ENCODE data around the gene C2orf15. TPM values are rescaled to one million over a fixed set of nuclear protein-coding genes. Genes with fewer than 3 reads are reported as not detected.

C2orf15 gene
- total RNA-seq, 1 experiment from 2014 or later, result 1.9 TPM

DNA sequence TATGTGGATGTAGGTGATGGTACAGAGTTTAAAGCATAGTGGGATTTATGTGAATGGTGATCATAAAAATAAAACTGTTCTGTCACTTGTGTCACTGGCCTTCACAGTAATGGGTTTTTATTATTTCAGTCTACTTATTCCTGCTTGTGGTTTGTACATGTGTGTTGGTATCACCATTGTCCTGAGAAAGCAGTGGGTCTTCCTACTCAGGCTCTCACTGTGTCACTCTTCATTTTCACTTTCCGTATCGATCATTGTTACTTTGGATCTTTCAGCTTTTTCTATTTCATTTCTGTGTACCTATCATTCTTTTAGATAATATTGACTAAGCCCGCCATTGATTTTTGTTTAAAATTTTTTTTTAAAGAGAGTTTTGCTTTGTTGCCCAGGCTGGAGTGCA is 46.9 kb downstream of the C2orf15 start:
- ChIA-PET CTCF (no interaction called here), POLR2A (no interaction called here), RAD21 (ENCODE audit: low non-redundant PET in 1 of 2, low total read pairs in 2 of 2, uncharacterized antibody in 2 of 2, unreplicated experiment in 2 of 2) (no interaction called here)
- Histone ChIP-seq H3K9me2 (ENCODE audit: insufficient read depth) (no peaks in the 10 kb centered on the region), H3K9ac (ENCODE audit: low read length) (no peak overlapping the region), H3K4me3 (replicated peaks in 1 of 2; ENCODE audit: low read depth in 1 of 2, low read length in 2 of 2) (no peak overlapping the region), H3K27ac (ENCODE audit: low read depth, low read length) (no peak overlapping the region), H3K4me1 (ENCODE audit: control insufficient read depth in 1 of 2, insufficient read depth in 2 of 2, low read length in 2 of 2) (no peaks in the 10 kb centered on the region), H3K79me2 (ENCODE audit: insufficient read depth, low read length) (peaks cover 76% of the 10 kb centered on the region), H3K27me3 (ENCODE audit: insufficient read depth, low read length) (no peaks in the 10 kb centered on the region), H3K9me3 (ENCODE audit: control insufficient read depth in 1 of 2, insufficient read depth in 1 of 2, low read depth in 1 of 2, low read length in 2 of 2) (no peaks in the 10 kb centered on the region), H3K4me2 (ENCODE audit: low read length) (no peak overlapping the region), H4K20me1 (ENCODE audit: insufficient read depth) (peaks cover 5% of the 10 kb centered on the region; the same call in 1 of the 2 replicates), H2AFZ (ENCODE audit: low read depth, low read length, poor library complexity, severe bottlenecking) (no peak overlapping the region), H3K36me3 (ENCODE audit: control insufficient read depth in 1 of 2, insufficient read depth in 2 of 2, low read length in 2 of 2) (peaks cover 15 to 19% of the 10 kb centered on the region in 2 experiments; a peak in 3 of 4 replicates)
- intact Hi-C loops (cut with micrococcal nuclease), result no loop called here
- DNase-seq (ENCODE audit: low read depth, low spot score), result no peak
- ATAC-seq, result no peak
- TF ChIP-seq CBX3 (IDR thresholded peaks at IDR 0.05; ENCODE audit: low read depth) (no peak), ZFX (IDR thresholded peaks at IDR 0.05) (no peak), JUND (IDR thresholded peaks at IDR 0.05) (no peak), EGR1 (IDR thresholded peaks at IDR 0.05; ENCODE audit: low read depth) (no peak), EZH2 (IDR thresholded peaks at IDR 0.05) (no peak), SP1 (IDR thresholded peaks at IDR 0.05; ENCODE audit: low read depth) (no peak), CEBPB (IDR thresholded peaks at IDR 0.05; ENCODE audit: low read depth) (no peak), FOSL1 (IDR thresholded peaks at IDR 0.05; ENCODE audit: low read depth) (no peak), ZNF274 (IDR thresholded peaks at IDR 0.05; ENCODE audit: low read depth, low read length) (no peak), POLR2A (IDR thresholded peaks at IDR 0.05; ENCODE audit: borderline replicate concordance, extremely low read depth, insufficient read depth, insufficient read length) (no peak), POLR2AphosphoS5 (IDR thresholded peaks at IDR 0.05; ENCODE audit: low read depth, low read length) (no peak)
- TF ChIP-seq, protein P1, sequence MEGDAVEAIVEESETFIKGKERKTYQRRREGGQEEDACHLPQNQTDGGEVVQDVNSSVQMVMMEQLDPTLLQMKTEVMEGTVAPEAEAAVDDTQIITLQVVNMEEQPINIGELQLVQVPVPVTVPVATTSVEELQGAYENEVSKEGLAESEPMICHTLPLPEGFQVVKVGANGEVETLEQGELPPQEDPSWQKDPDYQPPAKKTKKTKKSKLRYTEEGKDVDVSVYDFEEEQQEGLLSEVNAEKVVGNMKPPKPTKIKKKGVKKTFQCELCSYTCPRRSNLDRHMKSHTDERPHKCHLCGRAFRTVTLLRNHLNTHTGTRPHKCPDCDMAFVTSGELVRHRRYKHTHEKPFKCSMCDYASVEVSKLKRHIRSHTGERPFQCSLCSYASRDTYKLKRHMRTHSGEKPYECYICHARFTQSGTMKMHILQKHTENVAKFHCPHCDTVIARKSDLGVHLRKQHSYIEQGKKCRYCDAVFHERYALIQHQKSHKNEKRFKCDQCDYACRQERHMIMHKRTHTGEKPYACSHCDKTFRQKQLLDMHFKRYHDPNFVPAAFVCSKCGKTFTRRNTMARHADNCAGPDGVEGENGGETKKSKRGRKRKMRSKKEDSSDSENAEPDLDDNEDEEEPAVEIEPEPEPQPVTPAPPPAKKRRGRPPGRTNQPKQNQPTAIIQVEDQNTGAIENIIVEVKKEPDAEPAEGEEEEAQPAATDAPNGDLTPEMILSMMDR (IDR thresholded peaks at IDR 0.05 in 2 of 3, conservative IDR thresholded peaks at IDR 0.05 in 1 of 3; ENCODE audit: borderline replicate concordance in 1 of 3, insufficient read depth in 1 of 3, low read depth in 2 of 3, low read length in 2 of 3), result no peak
- TF ChIP-seq, protein P2, sequence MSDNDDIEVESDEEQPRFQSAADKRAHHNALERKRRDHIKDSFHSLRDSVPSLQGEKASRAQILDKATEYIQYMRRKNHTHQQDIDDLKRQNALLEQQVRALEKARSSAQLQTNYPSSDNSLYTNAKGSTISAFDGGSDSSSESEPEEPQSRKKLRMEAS (IDR thresholded peaks at IDR 0.05), result no peak
- TF ChIP-seq, protein P3, sequence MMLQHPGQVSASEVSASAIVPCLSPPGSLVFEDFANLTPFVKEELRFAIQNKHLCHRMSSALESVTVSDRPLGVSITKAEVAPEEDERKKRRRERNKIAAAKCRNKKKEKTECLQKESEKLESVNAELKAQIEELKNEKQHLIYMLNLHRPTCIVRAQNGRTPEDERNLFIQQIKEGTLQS (IDR thresholded peaks at IDR 0.05), result no peak
- no TSS peak for BruUV-seq (replicated peaks)

Data from HCT116 (cell line).